GM23338 (cell line): ENCODE results near the gene RAD50.

Experiments used
- CTCF ChIP-seq, 2 experiments: fragments of 200-600 bp in 1 of 2; sonication (generic) in 1 of 2; conservative IDR thresholded peaks; 2 replicates each; pipeline versions ENCODE4 v1.5.1 to v1.6.1; 2016 to 2017; ENCODE audit warnings: antibody characterized with exemption in 2 of 2, low read depth in 2 of 2, mild to moderate bottlenecking in 2 of 2, moderate library complexity in 1 of 2
- STAT1 ChIP-seq: IDR thresholded peaks from one replicate; pipeline ENCODE4 v1.6.1; 2016; ENCODE audit warnings: antibody characterized with exemption; ENCODE audit not compliant: unreplicated experiment

DNA sequence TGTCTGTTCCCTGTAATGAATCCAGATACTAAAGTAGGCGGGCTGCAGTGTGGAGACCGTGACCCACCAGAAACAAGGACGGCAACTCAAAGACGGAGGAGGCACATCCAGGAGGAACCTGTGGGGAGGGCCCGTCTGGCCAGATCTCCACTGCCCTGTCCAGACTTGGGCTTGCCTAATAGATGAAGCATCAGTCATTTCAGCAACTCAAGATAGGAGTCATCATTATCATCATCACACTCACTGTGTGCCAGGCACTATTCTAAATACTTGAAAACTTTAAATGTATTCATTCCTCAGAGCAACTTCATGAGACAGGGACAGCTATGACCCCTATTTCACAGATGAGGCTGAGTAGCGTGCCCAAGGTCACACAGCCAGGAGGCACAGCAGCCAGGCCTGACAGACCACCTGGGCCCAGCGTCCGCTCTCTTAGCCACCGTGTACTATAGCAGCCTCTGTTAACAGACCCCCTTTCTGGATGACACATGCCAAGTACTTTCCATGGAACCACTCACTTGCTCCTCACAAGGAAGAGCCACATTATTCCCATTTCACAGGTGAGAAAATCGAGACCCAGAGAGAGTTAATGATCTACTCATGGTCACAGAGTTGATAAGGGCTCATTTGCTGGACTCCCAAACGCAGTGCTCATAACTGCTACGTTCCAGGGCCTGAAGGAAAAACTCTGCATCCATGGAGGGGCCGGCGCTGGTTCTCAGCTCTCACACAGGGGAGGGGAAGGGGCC, 112.1 kb downstream of the RAD50 start:
- no peak for TF ChIP-seq CTCF (conservative IDR thresholded peaks at IDR 0.05; ENCODE audit: low read depth in 2 of 2)
- no peak for TF ChIP-seq STAT1
